H1 (cell line): ENCODE measurements around the gene NOS1AP. TPM values are rescaled to one million over a fixed set of nuclear protein-coding genes. Genes with fewer than 3 reads are reported as not detected.

ENCODE experiments used
- CTCF ChIA-PET: fragments of 300-600 bp; sonication (Branson Sonifier 250); formaldehyde crosslinking; loops from one replicate; lab custom pipeline; 2021; ENCODE audit not compliant: partially characterized antibody; lab: Charles Lee
- POLR2A ChIA-PET: fragments of 300-600 bp; sonication (Branson Sonifier 250); formaldehyde crosslinking; loops from one replicate; lab custom pipeline; 2021; ENCODE audit warnings: inconsistent platforms; ENCODE audit not compliant: partially characterized antibody; lab: Charles Lee
- DNase-seq, 2 experiments: peaks; one replicate each; pipeline versions ENCODE4 v3.0.0 to v3.0.0-alpha.2; 2010 to 2022; ENCODE audit warnings: low spot score in 2 of 2, low read depth in 1 of 2, mixed read lengths in 1 of 2
- FAIRE-seq: peaks from 2 replicates; lab custom pipeline; 2011; peaks lifted over from hg19 to GRCh38; lab: Jason Lieb, UNC
- H2AFZ ChIP-seq: 2 replicates; pipeline ENCODE4 v1.8.1; 2012; ENCODE audit warnings: low read length, inconsistent platforms
- H2AK5ac ChIP-seq: 2 replicates; pipeline ENCODE4 v1.6.1; 2013; ENCODE audit warnings: low read depth, low read length
- H2BK120ac ChIP-seq: replicated peaks from 2 replicates; pipeline ENCODE3; 2013; ENCODE audit warnings: low read depth, low read length, inconsistent platforms
- H2BK12ac ChIP-seq: 2 replicates; pipeline ENCODE4 v1.6.1; 2013; ENCODE audit warnings: low read depth, low read length
- H2BK15ac ChIP-seq: 2 replicates; pipeline ENCODE4 v1.6.1; 2013; ENCODE audit warnings: low read length
- H2BK20ac ChIP-seq: 2 replicates; pipeline ENCODE4 v1.6.1; 2013; ENCODE audit warnings: low read length
- H2BK5ac ChIP-seq: 2 replicates; pipeline ENCODE4 v1.6.1; 2013; ENCODE audit warnings: low read depth, low read length
- H3K14ac ChIP-seq: 2 replicates; pipeline ENCODE4 v1.6.1; 2013; ENCODE audit warnings: inconsistent platforms; ENCODE audit not compliant: insufficient read length
- H3K18ac ChIP-seq: 2 replicates; pipeline ENCODE4 v1.6.1; 2013; ENCODE audit warnings: low read length; ENCODE audit errors: extremely low read depth
- H3K23ac ChIP-seq: 2 replicates; pipeline ENCODE4 v1.6.1; 2013; ENCODE audit warnings: inconsistent platforms; ENCODE audit not compliant: insufficient read length
- H3K23me2 ChIP-seq: 2 replicates; pipeline ENCODE4 v1.6.1; 2013; ENCODE audit warnings: low read depth, low read length
- H3K27ac ChIP-seq: 2 replicates; pipeline ENCODE4 v1.6.1; 2011; ENCODE audit warnings: low read depth, low read length, inconsistent platforms
- H3K27me3 ChIP-seq, 4 experiments: replicated peaks in 1 of 4; 1 replicate in 1 of 4; 2 replicates in 3 of 4; pipeline versions ENCODE4 v1.6.1 to v1.8.1; 2011 to 2013; ENCODE audit warnings: low read length in 3 of 4, mild to moderate bottlenecking in 3 of 4, inconsistent platforms in 2 of 4, mixed read lengths in 2 of 4, moderate library complexity in 1 of 4; ENCODE audit not compliant: control insufficient read depth in 3 of 4, insufficient read depth in 3 of 4; ENCODE audit errors: extremely low read depth in 1 of 4
- H3K36me3 ChIP-seq, 4 experiments: 2 replicates each; pipeline versions ENCODE4 v1.6.1 to v1.8.1; 2011 to 2013; ENCODE audit warnings: mild to moderate bottlenecking in 4 of 4, low read length in 3 of 4, moderate library complexity in 2 of 4, control low read depth in 1 of 4, inconsistent platforms in 1 of 4; ENCODE audit not compliant: insufficient read depth in 4 of 4, control insufficient read depth in 2 of 4
- H3K4ac ChIP-seq: replicated peaks from 2 replicates; pipeline ENCODE3; 2013; ENCODE audit warnings: low read length, low read depth, mixed read lengths, inconsistent platforms; ENCODE audit not compliant: insufficient read length
- H3K4me1 ChIP-seq, 4 experiments: replicated peaks in 1 of 4; 1 replicate in 1 of 4; 2 replicates in 3 of 4; pipeline versions ENCODE4 v1.6.1 to v1.8.1; 2011 to 2013; ENCODE audit warnings: low read length in 3 of 4, inconsistent platforms in 2 of 4, mixed read lengths in 1 of 4; ENCODE audit not compliant: insufficient read depth in 4 of 4, control insufficient read depth in 3 of 4
- H3K4me2 ChIP-seq, 2 experiments: 2 replicates each; pipeline versions ENCODE4 v1.6.1 to v1.8.1; 2011 to 2013; ENCODE audit warnings: low read depth in 2 of 2, low read length in 2 of 2, control low read depth in 1 of 2, inconsistent platforms in 1 of 2, mild to moderate bottlenecking in 1 of 2; ENCODE audit not compliant: insufficient read depth in 1 of 2
- H3K4me3 ChIP-seq, 4 experiments: fragments of 200-600, 300-600 bp in 1 of 4; sonication (generic), shearing (Covaris generic), sonication (Bioruptor Twin) in 1 of 4; 2 replicates each; pipeline versions ENCODE4 v1.5.1 to v1.8.1; 2011 to 2016; ENCODE audit warnings: low read length in 4 of 4, low read depth in 3 of 4, control low read depth in 2 of 4, inconsistent platforms in 2 of 4, mild to moderate bottlenecking in 2 of 4, mixed read lengths in 1 of 4, moderate library complexity in 1 of 4; ENCODE audit not compliant: insufficient read depth in 2 of 4; ENCODE audit errors: extremely low read depth in 1 of 4
- H3K56ac ChIP-seq: replicated peaks from 2 replicates; pipeline ENCODE3; 2013; ENCODE audit warnings: low read depth, mild to moderate bottlenecking, mixed read lengths, low read length, inconsistent platforms; ENCODE audit not compliant: insufficient read length
- H3K79me1 ChIP-seq: 2 replicates; pipeline ENCODE4 v1.6.1; 2013; ENCODE audit warnings: low read depth, low read length, control low read depth
- H3K79me2 ChIP-seq, 2 experiments: 2 replicates each; pipeline versions ENCODE4 v1.6.1 to v1.8.1; 2012 to 2013; ENCODE audit warnings: low read length in 2 of 2, mild to moderate bottlenecking in 2 of 2, inconsistent platforms in 1 of 2; ENCODE audit not compliant: insufficient read depth in 2 of 2, control insufficient read depth in 1 of 2
- H3K9ac ChIP-seq, 4 experiments: replicated peaks in 1 of 4; 1 replicate in 1 of 4; 2 replicates in 3 of 4; pipeline versions ENCODE4 v1.6.1 to v1.8.1; 2011 to 2013; ENCODE audit warnings: low read depth in 3 of 4, low read length in 3 of 4, control low read depth in 2 of 4, mild to moderate bottlenecking in 2 of 4, moderate library complexity in 2 of 4, inconsistent platforms in 1 of 4; ENCODE audit errors: extremely low read depth in 1 of 4
- H3K9me3 ChIP-seq, 2 experiments: 2 replicates each; pipeline versions ENCODE4 v1.6.1 to v1.8.1; 2012 to 2013; ENCODE audit warnings: mild to moderate bottlenecking in 2 of 2, moderate library complexity in 2 of 2, control low read depth in 1 of 2, inconsistent platforms in 1 of 2, low read depth in 1 of 2, low read length in 1 of 2, mixed read lengths in 1 of 2; ENCODE audit not compliant: insufficient read depth in 2 of 2
- H4K20me1 ChIP-seq, 2 experiments: replicated peaks in 1 of 2; 2 replicates each; pipeline versions ENCODE3 to v1.8.1; 2011 to 2013; ENCODE audit warnings: inconsistent platforms in 2 of 2, low read length in 2 of 2, mild to moderate bottlenecking in 1 of 2; ENCODE audit not compliant: insufficient read depth in 2 of 2, control insufficient read depth in 1 of 2
- H4K5ac ChIP-seq: 2 replicates; pipeline ENCODE4 v1.6.1; 2013; ENCODE audit warnings: low read length, low read depth, mixed read lengths, inconsistent platforms; ENCODE audit not compliant: insufficient read length
- H4K8ac ChIP-seq: 2 replicates; pipeline ENCODE4 v1.8.0; 2013; ENCODE audit warnings: mild to moderate bottlenecking, moderate library complexity, low read length, inconsistent platforms; ENCODE audit not compliant: insufficient read depth; ENCODE audit errors: extremely low read depth
- H4K91ac ChIP-seq: replicated peaks from 2 replicates; pipeline ENCODE3; 2013; ENCODE audit warnings: low read length, mixed read lengths, inconsistent platforms; ENCODE audit not compliant: insufficient read length
- CREB1 ChIP-seq: IDR thresholded peaks from 2 replicates; pipeline ENCODE4 v1.6.1; 2012; ENCODE audit warnings: inconsistent platforms
- WGBS, 2 experiments: shearing (Covaris generic) in 1 of 2; methylation state at CpG; one replicate each; pipeline versions ENCODE4 v1.1.6 to v1.1.7; 2013 to 2015; ENCODE audit warnings: low lambda C conversion rate in 2 of 2, mixed read lengths in 2 of 2, inconsistent platforms in 1 of 2, low coverage in 1 of 2, missing lambda C conversion rate in 1 of 2; ENCODE audit not compliant: insufficient replicate concordance in 2 of 2, insufficient coverage in 1 of 2, insufficient read length in 1 of 2; ENCODE audit errors: extremely low coverage in 1 of 2, missing lambda C conversion rate in 1 of 2; 5-methylcytosine and 5-hydroxymethylcytosine counted together
- polyA plus RNA-seq, 7 experiments: library from polyadenylated mRNA; depleted of rRNA in 3 of 7; stranded (reverse) in 5 of 7; unstranded in 2 of 7; fragments of >200 nt in 5 of 7; fragments of 200-250 nt in 2 of 7; gene quantifications; 1 replicate in 5 of 7; 2 replicates in 1 of 7; 4 replicates in 1 of 7; pipeline versions ENCODE4 v1.2.1 to v1.2.3, GENCODE V29; 2011 to 2013; ENCODE audit warnings: missing spikeins in 2 of 7, mixed read lengths in 2 of 7
- total RNA-seq: library from RNA; stranded (reverse); fragmentation: NEBNext Ultra II Directional; extraction: Animal tissue kit (Norgen Biotek cat#: 25700); gene quantifications from 2 replicates; pipeline ENCODE4 v1.2.1, GENCODE V29; 2021

The NOS1AP gene
- total and polyA plus RNA-seq, 2 of the 8 experiments (the other 6 are each of a cell fraction or from before 2014, with no cell fraction given): 2.4 to 12.1 TPM

DNA sequence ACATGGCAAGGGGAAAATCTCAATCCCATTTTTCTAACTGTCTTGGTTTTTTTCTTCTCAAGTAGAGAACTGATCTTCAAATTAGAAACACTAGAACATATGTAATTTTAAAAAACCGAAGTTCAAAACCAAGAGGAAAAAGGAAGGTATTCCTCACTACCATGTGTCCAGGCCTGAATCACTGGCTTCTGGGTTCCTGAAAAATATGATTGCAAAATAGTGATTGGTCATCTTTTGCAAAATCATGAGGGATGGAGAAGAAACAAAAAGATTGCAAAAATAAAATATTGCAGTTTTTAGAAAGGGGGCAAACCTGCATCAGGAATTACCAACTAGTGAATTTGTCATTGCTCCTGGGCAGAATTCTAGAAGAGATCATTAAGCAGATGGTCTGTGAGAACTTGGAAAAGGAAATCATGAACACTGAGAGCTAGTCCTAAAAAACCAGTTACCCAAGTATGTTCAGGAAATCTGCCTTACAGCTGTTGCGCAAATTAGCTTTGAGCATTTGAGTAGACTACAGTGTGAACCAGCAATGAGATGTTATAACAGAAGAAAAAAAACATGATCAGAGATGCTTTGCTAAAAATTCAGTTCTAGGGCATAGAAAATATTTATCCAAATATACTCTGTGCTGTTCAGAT is 257.8 kb downstream of the NOS1AP start:
- H3K36me3 ChIP-seq: no peaks in the 10 kb centered on the region
- FAIRE-seq: no peak
- H2BK20ac ChIP-seq: no peak overlapping the region
- no peaks in the 10 kb centered on the region for H3K4me1 ChIP-seq
- no peak overlapping the region for H4K5ac ChIP-seq
- H3K4me2 ChIP-seq: no peak overlapping the region
- no peak overlapping the region for H2AFZ ChIP-seq
- ChIA-PET POLR2A (interaction anchor here (0.6 kb wide), 1 partner anchor 408 kb away, joined by 3 read pairs; no protein-coding TSS in a partner anchor), CTCF (interaction anchor here (0.8 to 1.1 kb wide), 4 partner anchors 27 to 271 kb away, joined by 3 read pairs; no protein-coding TSS in a partner anchor)
- H3K79me1 ChIP-seq: no peaks in the 10 kb centered on the region
- no peak overlapping the region for H3K18ac ChIP-seq
- H3K23me2 ChIP-seq: no peaks in the 10 kb centered on the region
- no peak overlapping the region for H2BK12ac ChIP-seq
- H3K14ac ChIP-seq: no peak overlapping the region
- H3K9ac ChIP-seq: no peak overlapping the region
- H3K27me3 ChIP-seq: no peaks in the 10 kb centered on the region
- H3K27ac ChIP-seq: no peak overlapping the region
- H3K23ac ChIP-seq: no peak overlapping the region
- no peak overlapping the region for H2BK120ac ChIP-seq
- no peak overlapping the region for H2BK15ac ChIP-seq
- no peaks in the 10 kb centered on the region for H3K79me2 ChIP-seq
- H2AK5ac ChIP-seq: no peak overlapping the region
- no peak overlapping the region for H4K8ac ChIP-seq
- no peak overlapping the region for H3K4me3 ChIP-seq
- TF ChIP-seq CREB1: no peak
- H3K9me3 ChIP-seq: no peaks in the 10 kb centered on the region
- no peak overlapping the region for H2BK5ac ChIP-seq
- no peak overlapping the region for H3K4ac ChIP-seq
- H4K20me1 ChIP-seq: no peaks in the 10 kb centered on the region
- H4K91ac ChIP-seq: no peak overlapping the region
- 95% methylated on average over 2 of the region's 2 CpGs; no CpG with 5 or more reads in 1 of the 2 experiments for WGBS, 2 experiments
- H3K56ac ChIP-seq: no peak overlapping the region
- no peak for DNase-seq
